NCI-H526 treated with DMSO at 0.1 percent for 48 hours (cell line): ENCODE data around the gene BLACAT1.
A peak's percentile ranks its signal among the peaks of the same experiment; 100 is the strongest.

Experiments
- DNase-seq: peaks from one replicate; lab custom pipeline; 2025; lab: John Stamatoyannopoulos, UW

BLACAT1 gene

GRCh38 chr1:205456868-205457745, 1.3 kb upstream of the BLACAT1 start:
- peak; percentile 36 for DNase-seq

GRCh38 chr1:205456383-205456867, 580 bp upstream of the BLACAT1 start:
- DNase-seq, result peak; percentile 33

GRCh38 chr1:205454903-205455335, 926 bp downstream of the BLACAT1 start:
- no peak for DNase-seq

- no peak for DNase-seq
Measured at GRCh38 chr1:205453466-205453865, 2.4 kb downstream of the BLACAT1 start.

GRCh38 chr1:205452933-205453332, 2.9 kb downstream of the BLACAT1 start:
- no peak for DNase-seq

- no peak for DNase-seq
Measured at GRCh38 chr1:205452364-205452763, 3.5 kb downstream of the BLACAT1 start.

GRCh38 chr1:205451759-205452164, 4.1 kb downstream of the BLACAT1 start:
- DNase-seq, result no peak

- DNase-seq, result no peak
Measured at GRCh38 chr1:205451202-205451601, 4.6 kb downstream of the BLACAT1 start.

GRCh38 chr1:205450448-205450847, 5.4 kb downstream of the BLACAT1 start:
- DNase-seq, result no peak

- peak; percentile 22 for DNase-seq
Measured at GRCh38 chr1:205449750-205450443, 5.9 kb downstream of the BLACAT1 start.

GRCh38 chr1:205449254-205449749, 6.5 kb downstream of the BLACAT1 start:
- no peak for DNase-seq

- DNase-seq, result no peak
Measured at GRCh38 chr1:205448540-205449253, 7.1 kb downstream of the BLACAT1 start.

- DNase-seq, result no peak
Measured at GRCh38 chr1:205447457-205448341, 8.1 kb downstream of the BLACAT1 start.

- no peak for DNase-seq
Measured at GRCh38 chr1:205446828-205447227, 9.0 kb downstream of the BLACAT1 start.

- DNase-seq, result no peak
Measured at GRCh38 chr1:205445646-205445935, 10.3 kb downstream of the BLACAT1 start.

- DNase-seq, result no peak
Measured at GRCh38 chr1:205444931-205445645, 10.8 kb downstream of the BLACAT1 start.

- DNase-seq, result no peak
Measured at GRCh38 chr1:205444300-205444930, 11.4 kb downstream of the BLACAT1 start.

- DNase-seq, result no peak
Measured at GRCh38 chr1:205443585-205444299, 12.1 kb downstream of the BLACAT1 start.

- DNase-seq, result no peak
Measured at GRCh38 chr1:205442051-205442725, 13.7 kb downstream of the BLACAT1 start.
